Activated CD8-positive, alpha-beta memory T cell treated with anti-CD3 and anti-CD28 coated beads, Interleukin-2, amount 50 U/mL, for 1 hour (primary cell): ENCODE data around the gene LCN10.

ENCODE experiments used
- DNase-seq: peaks from one replicate; pipeline ENCODE4 v3.0.0-alpha.2; 2020; ENCODE audit errors: extremely low read depth

Gene LCN10

DNA sequence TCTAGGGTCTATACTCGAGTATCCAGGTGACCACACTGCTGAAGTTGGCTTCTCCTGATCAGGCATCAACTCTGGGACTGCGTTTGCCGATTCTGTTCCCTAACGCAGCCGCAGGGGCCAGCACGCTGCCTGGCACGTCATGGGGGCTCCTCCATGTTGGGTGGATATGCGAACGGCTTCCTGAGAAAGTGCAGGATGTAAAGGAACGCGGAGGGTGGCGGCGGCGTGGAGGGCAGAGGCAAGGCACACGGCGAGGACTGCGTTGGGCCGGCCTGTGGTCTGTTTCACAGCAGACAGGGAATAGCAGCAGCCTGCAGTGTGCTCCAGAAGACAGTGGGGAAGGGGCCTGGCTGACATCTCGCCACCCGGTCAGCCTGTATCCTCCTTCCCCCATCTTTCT lies 3.8 kb downstream of the LCN10 start:
- no peak for DNase-seq

DNA sequence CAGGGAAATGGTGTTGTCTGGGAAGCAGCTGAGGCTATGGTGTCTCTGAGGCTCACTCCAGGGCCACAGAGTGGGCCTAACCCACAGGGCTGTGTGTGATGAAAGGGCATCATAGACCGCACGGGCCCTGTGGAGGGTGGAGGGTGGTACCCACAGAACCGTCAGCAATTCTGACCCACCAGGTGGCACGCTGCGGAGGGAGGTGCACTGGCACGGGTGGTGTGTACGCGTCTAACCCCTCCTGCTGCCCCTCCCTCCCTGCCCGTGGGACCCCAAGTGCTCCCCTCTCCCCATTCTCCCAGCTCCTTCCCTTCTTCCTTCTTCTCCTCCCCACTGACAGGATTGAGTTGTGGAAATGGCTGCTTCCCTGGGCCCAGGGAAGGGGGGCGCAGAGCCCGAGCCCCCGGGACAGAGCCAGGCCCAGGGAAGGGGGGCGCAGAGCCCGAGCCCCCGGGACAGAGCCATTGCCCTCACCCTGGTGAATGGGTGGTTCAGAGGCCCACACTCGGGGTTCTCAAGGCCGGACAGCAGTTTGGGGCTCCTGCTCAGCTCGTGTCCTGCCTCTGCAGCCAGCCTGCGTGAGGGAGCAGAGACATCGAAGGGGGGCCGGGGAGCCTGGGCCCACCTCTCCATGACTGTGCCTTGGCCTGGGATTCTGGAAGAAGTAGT lies 6.8 kb downstream of the LCN10 start:
- DNase-seq: no peak

DNA sequence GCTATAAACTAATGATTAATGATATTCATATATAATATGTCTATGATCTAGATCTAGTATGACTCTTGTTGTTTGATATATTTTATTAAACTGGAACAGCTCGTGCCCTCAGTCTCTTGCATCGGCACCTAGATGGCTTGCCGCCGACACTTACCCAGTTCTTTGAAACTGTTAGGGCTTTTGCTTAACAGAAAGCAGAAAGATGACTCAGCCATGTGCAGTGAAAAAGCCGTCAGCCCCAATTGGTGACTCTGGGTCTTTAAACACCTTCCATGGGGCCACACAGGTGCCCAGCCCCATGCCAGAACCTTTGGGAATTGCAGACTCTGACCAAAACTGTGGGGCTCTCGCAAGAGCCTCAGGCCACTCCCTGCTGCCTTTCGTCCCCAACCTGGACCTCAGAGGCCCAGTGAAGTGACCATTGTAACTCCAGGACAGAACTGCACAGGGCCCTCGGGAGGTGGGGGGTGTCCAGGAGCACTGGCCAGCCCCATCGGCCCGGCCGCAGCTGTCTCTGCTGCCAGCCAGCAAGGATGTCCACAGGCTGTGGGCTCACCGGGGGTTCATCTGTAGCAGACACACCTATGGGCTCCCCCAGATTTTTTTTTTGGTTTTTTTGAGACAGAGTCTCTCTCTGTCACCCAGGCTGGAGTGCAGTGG lies 7.8 kb downstream of the LCN10 start:
- DNase-seq: no peak

DNA sequence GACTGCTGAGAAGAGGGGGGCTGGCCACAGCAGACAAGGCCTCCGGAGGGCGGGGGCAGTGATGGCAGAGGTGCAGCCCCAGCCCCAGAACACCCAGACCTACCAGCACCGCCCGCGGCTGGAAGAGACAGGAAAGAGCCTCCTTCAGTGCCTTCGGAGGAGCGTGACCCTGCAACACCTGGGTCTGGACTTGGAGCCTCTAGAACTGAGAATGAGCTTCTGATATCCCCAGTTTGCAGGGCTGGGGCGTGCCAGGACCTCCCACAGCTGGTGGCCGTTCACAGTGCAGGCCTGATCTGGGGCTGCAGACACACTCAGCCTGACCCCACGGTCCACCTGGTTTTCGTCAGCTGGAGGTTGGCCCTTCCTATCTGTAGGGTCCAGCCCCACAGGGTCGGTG lies 9.1 kb downstream of the LCN10 start:
- DNase-seq: no peak

DNA sequence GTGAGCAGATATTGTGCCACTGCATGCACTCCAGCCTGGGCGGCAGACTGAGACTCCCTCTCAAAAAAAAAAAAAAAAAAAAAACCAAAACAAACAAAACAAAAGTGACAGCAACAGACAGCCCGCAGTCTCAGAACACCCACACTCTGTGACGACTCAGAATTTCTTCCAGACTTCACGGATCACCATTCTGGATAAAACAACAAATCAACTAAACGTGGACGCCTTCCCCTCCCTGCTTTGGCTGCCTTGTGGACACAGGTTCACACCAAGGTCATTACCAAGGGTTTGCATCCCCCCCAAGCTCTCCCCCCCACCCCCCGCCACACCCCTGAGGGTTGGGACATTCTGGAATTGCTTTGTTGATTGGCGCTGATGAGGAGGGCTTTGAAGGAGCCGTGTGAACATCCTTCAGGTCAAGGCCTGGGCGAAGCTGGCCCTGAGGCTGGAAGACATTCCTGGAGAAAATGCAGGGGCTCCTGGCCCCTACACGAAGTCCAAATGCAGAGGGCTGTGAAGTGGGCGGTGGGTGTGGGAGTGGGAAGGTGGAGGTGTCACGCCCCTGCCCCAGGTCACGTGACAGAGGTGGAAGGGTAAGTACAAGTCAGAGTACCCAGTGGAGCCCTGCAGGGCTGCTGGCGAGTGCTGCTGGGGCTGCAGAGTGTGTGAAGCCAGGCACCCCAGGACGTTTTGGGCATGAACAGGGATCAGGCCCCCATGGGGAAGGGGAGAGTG lies 10.1 kb downstream of the LCN10 start:
- no peak for DNase-seq

DNA sequence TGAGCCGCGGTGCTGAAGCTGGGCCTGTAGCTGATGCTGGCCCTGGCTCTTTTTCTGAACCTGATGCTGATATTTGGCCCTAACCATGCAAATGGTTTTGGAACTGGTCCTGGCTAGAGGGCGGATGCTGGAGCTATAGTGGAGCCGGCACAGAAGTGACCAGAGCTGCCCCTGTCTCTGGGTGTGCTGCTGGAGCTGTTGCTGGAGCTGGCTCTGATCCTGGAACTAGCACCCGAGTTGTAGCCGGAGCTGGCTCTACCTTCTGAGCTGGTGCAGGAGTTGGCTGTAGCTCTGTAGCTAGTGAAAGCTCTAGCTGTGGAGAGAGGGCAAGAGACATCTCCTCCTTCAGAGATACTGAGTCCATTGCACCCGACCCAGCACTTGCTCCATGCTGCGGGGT lies 12.8 kb downstream of the LCN10 start:
- DNase-seq: no peak

DNA sequence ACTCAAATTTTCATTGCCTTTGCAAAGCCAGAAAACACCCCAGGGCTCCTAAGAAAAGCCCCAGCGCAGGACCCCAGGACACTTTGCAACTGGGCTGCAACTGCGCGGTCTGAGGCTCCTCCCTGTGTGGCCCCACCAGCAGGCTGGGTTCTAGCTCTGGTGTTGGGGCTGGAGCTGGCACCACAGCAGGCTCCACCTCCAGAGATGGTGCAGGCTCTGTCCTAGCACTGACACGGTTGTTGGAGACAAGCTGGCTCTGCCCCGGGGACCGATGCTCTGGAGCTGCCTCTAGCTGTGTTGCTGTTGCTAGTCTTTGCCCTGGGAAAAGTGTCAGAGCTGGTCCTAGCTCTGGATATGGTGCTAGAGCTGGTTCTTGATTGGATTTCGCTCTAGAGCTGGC lies 13.6 kb downstream of the LCN10 start:
- DNase-seq: no peak

DNA sequence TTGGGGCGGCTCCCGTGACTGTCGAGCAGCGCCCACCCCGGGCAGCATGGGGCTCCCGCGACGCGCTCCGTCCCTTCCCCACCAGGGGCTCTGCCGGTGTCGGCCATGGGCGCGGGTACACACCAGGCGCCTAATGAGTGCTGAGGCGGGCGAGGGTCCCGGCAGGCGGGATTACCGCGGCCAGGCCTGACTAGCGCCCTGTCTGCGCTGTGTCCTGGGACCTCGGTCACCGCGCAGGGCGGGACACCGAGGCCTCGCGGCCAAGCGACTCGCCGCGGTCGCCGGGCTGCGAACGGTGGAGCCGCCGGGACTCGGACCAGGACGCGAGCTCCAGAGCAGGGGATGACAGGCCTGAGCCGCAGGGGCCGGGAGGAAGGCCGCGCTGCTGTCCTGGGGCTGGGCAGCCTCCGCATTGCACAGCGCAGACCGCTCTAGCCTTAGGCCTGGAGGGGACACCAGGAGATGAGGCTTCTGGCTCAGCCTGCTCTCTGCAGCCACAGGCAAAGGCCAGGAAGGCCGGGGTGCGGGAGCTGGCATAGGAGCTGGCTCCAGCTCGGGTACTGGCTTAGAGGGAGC lies 14.1 kb downstream of the LCN10 start:
- DNase-seq: no peak

DNA sequence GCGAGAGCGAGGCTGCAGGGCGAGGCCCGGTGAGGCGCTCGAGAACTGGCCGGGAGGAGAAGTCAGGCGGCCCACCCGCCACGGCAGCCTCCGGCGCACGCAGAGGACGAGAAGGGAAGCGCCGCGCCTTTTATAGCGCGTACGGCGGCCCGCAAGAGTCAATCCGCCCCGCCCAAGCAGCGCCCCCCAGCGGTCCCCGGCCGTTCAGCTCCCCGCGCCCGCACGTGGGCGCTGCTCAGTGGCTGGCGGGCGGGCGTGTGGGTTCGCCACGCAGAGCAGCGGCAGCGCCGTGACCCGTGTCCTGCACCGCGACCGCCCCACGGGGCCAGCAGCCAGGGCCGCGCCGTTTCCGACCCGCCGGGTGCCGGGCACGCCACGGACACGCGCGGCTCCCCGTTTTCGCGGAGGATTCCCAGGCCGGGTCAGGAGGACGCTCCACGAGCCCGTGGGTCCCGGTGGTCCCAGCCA lies 14.6 kb downstream of the LCN10 start:
- DNase-seq: peak; percentile 84

DNA sequence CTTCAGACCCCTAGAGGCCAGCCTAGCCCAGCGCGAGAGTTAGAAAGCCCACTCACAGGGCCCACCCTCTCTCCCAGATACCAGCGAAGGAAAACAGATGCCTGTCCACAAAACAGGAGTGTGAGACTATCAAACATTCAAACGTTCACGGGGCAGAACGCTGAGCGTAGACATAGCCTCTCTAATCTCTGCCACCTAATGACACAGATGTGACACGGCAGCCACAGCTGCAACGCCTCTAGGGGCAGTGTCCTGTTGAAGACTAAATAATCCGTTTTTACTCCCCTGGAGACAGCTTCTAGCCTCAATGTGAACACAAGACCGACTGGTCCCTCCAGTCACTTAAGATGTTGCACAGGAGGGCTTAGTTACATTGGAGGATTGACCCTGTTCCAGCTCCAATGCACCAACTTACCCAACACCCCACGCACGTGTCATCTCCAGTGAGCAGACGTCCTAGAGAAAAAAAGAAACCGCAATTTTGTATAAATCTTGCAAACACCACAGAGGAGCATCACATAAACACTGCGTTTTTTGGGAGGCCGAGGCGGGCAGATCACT lies 16.0 kb downstream of the LCN10 start:
- DNase-seq: no peak

DNA sequence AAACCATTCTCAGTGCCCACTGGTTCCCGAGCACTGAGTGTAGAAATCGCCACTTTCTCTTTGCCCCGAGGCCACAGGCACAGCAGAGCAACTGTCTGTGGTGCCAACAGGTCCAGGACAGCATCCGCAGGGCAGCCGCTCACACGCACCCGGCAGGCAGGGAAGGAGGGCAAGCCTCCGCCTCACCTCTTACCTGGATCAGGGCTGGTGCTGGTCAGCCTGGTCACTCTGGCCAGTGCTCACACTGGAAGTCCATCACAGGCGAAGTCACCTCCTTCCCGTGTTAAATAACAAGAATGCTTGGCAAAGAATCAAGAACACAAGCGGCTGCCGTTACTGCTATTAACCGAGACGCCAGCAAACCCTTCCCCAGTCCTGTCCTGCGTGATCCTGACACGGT lies 16.6 kb downstream of the LCN10 start:
- DNase-seq: no peak

DNA sequence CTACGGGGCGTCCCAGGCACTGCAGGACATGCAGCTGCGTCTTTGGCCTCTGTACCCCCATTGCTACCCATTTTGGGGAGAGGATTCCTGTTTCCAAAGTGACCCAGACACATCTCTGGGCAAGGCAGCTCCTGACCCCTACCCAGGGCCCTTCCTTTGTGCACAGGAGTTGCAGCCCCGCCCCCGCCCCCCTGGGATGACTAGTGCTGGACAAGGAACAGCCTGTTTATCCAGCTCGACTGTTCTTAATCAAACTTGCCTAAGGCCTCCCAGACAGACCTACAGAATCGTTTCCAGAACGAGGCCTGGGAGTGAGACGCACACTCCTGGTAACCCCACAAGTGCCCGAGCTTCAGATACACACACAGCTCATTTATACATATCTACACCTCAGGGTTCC lies 17.1 kb downstream of the LCN10 start:
- no peak for DNase-seq

DNA sequence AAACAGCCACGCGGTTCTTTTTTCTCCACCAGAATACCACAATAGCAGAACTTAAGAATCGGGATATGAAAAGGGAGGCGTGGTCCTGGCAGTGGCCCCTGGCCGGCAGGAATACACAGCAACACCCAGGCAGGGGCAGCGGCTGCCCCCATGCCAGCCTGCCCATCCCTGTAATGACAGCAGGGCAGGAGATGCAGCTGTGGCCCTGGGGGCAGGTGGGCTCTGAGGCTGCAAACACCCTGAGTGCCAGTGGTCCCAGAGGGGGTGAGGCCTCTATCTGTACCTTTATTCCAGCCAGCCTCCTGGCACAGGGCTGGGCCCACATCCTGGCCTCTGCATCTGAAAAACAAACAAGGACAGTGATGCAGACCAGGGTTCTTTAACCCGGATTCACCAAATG lies 18.0 kb downstream of the LCN10 start:
- DNase-seq: no peak

DNA sequence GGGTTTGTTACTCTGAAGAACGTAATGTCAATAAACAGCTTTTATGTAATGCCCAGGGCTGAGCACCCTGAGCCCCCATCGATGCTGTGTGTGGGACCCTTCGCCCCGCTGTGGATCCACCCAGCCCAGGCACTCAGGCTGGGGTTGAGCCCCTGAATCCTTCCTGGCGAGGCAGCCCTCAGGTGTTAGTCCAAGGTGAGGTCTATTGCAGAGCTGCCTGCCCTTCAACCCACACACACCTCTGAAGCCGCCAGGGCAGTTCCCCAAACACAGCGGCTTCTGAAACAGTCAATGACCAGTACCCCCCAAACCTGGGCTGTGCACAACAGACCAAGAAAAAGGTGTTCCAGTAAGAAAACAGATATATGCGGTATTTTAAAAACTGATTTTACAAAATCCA lies 18.8 kb downstream of the LCN10 start:
- no peak for DNase-seq

DNA sequence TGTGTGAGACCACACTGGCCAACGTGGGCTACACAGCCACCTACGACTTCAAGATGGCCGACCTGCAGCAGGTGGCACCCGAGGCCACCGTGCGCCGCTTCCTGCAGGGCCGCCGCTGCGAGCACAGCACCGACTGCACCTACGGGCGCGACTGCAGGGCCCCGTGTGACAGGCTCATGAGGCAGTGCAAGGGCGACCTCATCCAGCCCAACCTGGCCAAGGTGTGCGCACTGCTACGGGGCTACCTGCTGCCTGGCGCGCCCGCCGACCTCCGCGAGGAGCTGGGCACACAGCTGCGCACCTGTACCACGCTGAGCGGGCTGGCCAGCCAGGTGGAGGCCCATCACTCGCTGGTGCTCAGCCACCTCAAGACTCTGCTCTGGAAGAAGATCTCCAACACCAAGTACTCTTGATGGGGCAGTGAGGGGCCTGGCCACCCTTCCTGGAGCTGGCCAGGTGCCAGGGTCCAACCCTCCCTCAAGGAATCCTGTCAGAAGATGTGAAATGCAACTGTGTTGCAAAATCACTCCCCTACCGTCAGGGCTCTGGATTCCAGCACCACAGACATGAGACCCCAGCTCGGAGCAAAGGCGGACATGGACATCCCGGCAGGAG lies 19.3 kb downstream of the LCN10 start:
- DNase-seq: no peak

DNA sequence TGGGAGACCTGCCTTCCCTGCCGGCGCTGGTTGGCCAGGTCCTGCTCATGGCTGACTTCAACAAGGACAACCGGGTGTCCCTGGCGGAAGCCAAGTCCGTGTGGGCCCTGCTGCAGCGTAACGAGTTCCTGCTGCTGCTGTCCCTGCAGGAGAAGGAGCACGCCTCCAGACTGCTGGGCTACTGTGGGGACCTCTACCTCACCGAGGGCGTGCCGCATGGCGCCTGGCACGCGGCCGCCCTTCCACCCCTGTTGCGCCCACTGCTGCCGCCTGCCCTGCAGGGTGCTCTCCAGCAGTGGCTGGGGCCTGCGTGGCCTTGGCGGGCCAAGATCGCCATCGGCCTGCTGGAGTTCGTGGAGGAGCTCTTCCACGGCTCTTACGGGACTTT lies 19.8 kb downstream of the LCN10 start:
- no peak for DNase-seq

DNA sequence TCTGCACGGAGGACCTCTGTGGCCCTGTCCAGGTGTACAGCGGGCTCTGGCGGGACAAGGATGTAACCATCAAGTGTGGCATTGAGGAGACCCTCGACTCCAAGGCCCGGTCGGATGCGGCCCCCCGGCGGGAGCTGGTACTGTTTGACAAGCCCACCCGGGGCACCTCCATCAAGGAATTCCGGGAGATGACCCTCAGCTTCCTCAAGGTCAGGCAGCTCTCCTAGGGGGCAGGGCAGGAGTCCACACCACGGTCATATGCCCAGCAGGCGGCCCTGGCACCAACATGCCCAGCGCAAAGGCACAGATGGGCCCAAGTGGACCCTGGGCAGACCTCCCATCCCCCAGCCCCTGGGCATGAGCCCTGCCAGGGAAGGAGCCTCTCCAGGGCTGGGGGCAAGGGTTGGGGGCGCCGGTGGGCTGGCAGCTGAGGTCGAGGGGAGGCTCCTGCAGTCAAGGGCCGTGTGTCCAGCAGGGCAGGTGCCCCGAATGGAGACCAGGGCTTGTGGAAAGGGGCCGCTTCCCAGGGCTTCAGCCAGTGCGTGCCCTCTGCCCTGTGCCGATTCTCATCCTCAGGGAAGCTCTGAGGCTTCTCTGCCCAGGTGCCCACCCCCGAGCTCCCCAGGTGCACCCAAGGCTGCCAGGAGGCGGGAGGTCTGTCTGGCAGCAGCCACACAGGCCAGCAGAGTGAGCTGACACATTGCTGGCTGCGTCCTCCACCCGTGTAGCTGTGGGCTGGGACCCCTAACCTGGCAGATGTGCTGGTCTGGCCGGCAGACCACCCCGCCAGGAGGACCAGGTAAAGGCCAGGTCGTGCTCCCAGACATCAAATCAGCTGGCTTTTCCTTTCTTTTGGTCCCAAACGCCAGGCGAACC lies 20.4 kb downstream of the LCN10 start:
- no peak for DNase-seq

DNA sequence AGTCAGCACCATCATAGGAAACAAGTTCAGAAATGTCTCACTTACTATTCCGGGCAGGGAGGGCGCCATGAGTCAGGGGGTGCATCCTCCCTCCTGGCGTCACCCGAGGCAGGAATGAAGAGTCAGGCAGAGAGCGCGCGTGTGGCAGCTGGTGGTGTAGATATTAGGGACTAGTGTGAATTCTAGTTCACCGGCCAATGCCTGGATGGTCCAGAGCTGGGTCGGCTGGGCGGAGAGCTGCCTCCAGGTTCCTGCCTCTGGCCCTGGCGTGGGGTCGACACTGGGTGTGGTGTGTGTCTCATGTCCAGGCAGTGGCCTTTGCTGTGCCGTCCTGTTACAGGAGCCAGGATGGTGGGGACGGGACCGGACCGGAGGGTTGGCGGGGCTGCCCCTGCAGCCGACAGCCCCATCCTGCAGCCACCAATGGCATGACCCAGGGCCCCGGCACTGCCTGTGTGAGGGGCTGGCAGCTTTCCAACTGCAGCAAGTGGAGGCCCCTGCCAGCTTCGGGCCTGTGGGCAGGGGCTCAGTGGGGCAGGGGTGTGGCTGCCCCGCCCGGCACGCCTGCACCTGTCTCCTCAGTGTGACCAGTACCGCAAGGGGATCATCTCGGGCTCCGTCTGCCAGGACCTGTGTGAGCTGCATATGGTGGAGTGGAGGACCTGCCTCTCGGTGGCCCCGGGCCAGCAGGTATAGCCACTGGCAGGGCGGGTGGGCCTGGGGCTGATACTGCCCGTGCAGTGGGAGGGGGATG lies 21.2 kb downstream of the LCN10 start:
- DNase-seq: no peak

DNA sequence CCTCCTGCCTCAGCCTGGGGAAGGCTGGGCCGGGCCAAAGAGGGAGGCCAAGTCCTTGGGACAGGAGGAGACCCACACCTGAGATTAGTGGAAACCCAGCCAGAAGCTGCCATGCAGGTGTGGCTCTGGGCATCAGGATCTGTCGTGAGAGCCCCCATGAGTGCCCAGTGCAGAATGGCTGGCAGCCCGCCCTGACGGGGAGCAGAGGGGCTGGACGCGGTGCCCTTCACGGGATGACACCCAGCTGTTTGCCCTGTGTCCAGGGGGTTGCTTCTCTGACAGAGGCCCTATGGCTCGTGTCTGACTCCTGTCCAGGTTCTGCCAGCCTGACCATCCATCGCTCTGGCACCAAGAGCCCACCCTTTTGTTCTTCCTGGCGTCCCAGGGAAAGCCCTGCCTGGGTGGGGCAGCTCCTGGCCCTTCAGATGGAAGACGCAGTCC lies 21.8 kb downstream of the LCN10 start:
- no peak for DNase-seq

DNA sequence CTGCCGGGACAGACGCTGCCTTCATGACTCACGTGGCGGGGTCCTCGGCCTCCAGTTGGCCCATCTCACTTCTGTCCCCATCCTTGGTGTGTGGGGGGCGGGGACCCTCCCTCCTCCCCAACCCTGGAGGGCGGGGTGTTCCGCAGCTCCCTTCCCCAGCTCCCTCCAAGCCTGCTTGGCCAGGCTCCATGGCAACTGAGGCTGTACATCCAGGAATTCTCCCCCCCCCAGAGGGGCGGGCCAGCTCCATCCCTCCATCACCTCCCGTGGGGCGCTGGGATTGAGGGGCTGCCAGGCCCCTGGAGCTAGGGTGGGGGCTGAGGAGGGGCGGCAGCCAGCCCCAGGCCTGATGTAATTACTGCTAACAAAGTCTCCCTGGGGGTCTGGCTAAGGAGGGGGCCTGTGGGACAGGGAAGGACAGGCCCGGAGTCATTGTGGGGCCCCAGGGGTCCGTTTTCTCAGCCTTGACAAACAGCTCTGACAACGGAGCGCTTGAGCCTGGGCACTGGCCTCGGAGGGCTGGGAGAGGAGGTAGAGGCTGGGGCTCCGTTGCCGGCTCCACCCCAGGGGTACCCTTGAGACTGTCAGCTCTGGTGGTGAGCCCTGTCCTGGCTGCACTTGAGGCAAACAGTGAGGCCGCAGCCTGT lies 22.4 kb downstream of the LCN10 start:
- no peak for DNase-seq
